IMR-90 (cell line): Measurements from ENCODE around the gene LHX1. TPM values are rescaled to one million over a fixed set of nuclear protein-coding genes. Genes with fewer than 3 reads are reported as not detected.

Experiments used
- ATAC-seq: fragments of 200-7000 bp; cut with Tn5 transposase; 2 replicates; pipeline ENCODE4 v1.9.1; 2020; ENCODE audit warnings: low read depth, mild to moderate bottlenecking, moderate library complexity
- BruUV-seq: library from RNA; stranded (reverse); fragments of 400-500 nt; replicated peaks from 2 replicates; lab custom pipeline; 2021; lab: Mats Ljungman, UMichigan
- CTCF ChIA-PET: fragments of 300-600 bp; formaldehyde crosslinking; extraction: SDS; loops from one replicate; lab custom pipeline; 2021; ENCODE audit warnings: antibody characterized with exemption; lab: Yijun Ruan, JAX
- POLR2A ChIA-PET: fragments of 300-600 bp; sonication (Branson Sonifier 250); formaldehyde crosslinking; loops from one replicate; lab custom pipeline; 2022; ENCODE audit warnings: antibody characterized with exemption; ENCODE audit not compliant: unreplicated experiment; lab: Charles Lee
- DNase-seq: peaks from one replicate; pipeline ENCODE4 v3.0.0; 2013
- H2AFZ ChIP-seq: replicated peaks from 2 replicates; pipeline ENCODE3; 2013; ENCODE audit warnings: low read length, mild to moderate bottlenecking; ENCODE audit not compliant: poor library complexity
- H2AK5ac ChIP-seq: 2 replicates; pipeline ENCODE4 v1.6.1; 2013; ENCODE audit warnings: low read depth, low read length, inconsistent platforms
- H2AK9ac ChIP-seq: replicated peaks from 2 replicates; pipeline ENCODE3; 2013; ENCODE audit warnings: mild to moderate bottlenecking, low read depth, low read length, moderate library complexity; ENCODE audit not compliant: poor library complexity
- H2BK120ac ChIP-seq: 2 replicates; pipeline ENCODE4 v1.6.1; 2013; ENCODE audit warnings: low read depth, low read length, inconsistent platforms
- H2BK15ac ChIP-seq: 3 replicates; pipeline ENCODE4 v1.6.1; 2013; ENCODE audit warnings: low read depth, low read length, inconsistent platforms
- H2BK20ac ChIP-seq: 2 replicates; pipeline ENCODE4 v1.6.1; 2013; ENCODE audit warnings: low read depth, mild to moderate bottlenecking, inconsistent platforms, low read length, moderate library complexity
- H2BK5ac ChIP-seq: 2 replicates; pipeline ENCODE4 v1.6.1; 2013; ENCODE audit warnings: mild to moderate bottlenecking, low read depth, low read length, inconsistent platforms; ENCODE audit not compliant: poor library complexity, severe bottlenecking
- H3K14ac ChIP-seq: replicated peaks from 2 replicates; pipeline ENCODE4 v1.6.1; 2013; ENCODE audit warnings: low read depth, low read length, inconsistent platforms
- H3K18ac ChIP-seq: 2 replicates; pipeline ENCODE4 v1.6.1; 2013; ENCODE audit warnings: low read depth, low read length, control low read depth
- H3K23ac ChIP-seq: 2 replicates; pipeline ENCODE4 v1.6.1; 2013; ENCODE audit warnings: low read depth, low read length, inconsistent platforms
- H3K27ac ChIP-seq: 2 replicates; pipeline ENCODE4 v1.5.1; 2013; ENCODE audit warnings: mild to moderate bottlenecking, control low read depth, low read length; ENCODE audit not compliant: insufficient read depth
- H3K27me3 ChIP-seq: 2 replicates; pipeline ENCODE4 v1.6.1; 2013; ENCODE audit warnings: low read length; ENCODE audit not compliant: control insufficient read depth, insufficient read depth
- H3K36me3 ChIP-seq: 2 replicates; pipeline ENCODE4 v1.6.1; 2013; ENCODE audit warnings: low read length, mixed read lengths; ENCODE audit not compliant: control insufficient read depth, insufficient read depth
- H3K4ac ChIP-seq: 2 replicates; pipeline ENCODE4 v1.6.1; 2013; ENCODE audit warnings: low read depth, low read length, inconsistent platforms
- H3K4me1 ChIP-seq: 2 replicates; pipeline ENCODE4 v1.6.1; 2013; ENCODE audit warnings: low read length, mixed read lengths; ENCODE audit not compliant: control insufficient read depth, insufficient read depth
- H3K4me2 ChIP-seq: 2 replicates; pipeline ENCODE4 v1.6.1; 2013; ENCODE audit warnings: low read depth, mild to moderate bottlenecking, control low read depth, low read length, moderate library complexity
- H3K4me3 ChIP-seq: 2 replicates; pipeline ENCODE4 v1.5.1; 2013; ENCODE audit warnings: low read depth, mild to moderate bottlenecking, control low read depth, low read length, moderate library complexity; ENCODE audit not compliant: insufficient read depth
- H3K56ac ChIP-seq: 2 replicates; pipeline ENCODE4 v1.6.1; 2013; ENCODE audit warnings: low read length, inconsistent platforms; ENCODE audit not compliant: insufficient read depth; ENCODE audit errors: extremely low read depth
- H3K79me1 ChIP-seq, 2 experiments: 2 replicates each; pipeline ENCODE4 v1.6.1; 2013; ENCODE audit warnings: low read length in 2 of 2, inconsistent platforms in 1 of 2, low read depth in 1 of 2
- H3K9ac ChIP-seq: 2 replicates; pipeline ENCODE4 v1.6.1; 2013; ENCODE audit warnings: low read depth, low read length, control low read depth
- H3K9me1 ChIP-seq: 2 replicates; pipeline ENCODE4 v1.6.1; 2013; ENCODE audit warnings: low read length, inconsistent platforms; ENCODE audit not compliant: insufficient read depth
- H3K9me3 ChIP-seq: 2 replicates; pipeline ENCODE4 v1.6.1; 2013; ENCODE audit warnings: low read length; ENCODE audit not compliant: control insufficient read depth, insufficient read depth
- H4K20me1 ChIP-seq: 2 replicates; pipeline ENCODE4 v1.6.1; 2013; ENCODE audit warnings: low read length, inconsistent platforms; ENCODE audit not compliant: insufficient read depth
- H4K5ac ChIP-seq: 2 replicates; pipeline ENCODE4 v1.6.1; 2013; ENCODE audit warnings: mild to moderate bottlenecking, low read depth, low read length, control low read depth
- H4K8ac ChIP-seq, 2 experiments: 2 replicates each; pipeline ENCODE4 v1.6.1; 2013; ENCODE audit warnings: low read depth in 2 of 2, low read length in 2 of 2, control low read depth in 1 of 2, inconsistent platforms in 1 of 2
- H4K91ac ChIP-seq: 2 replicates; pipeline ENCODE4 v1.6.1; 2013; ENCODE audit warnings: low read depth, low read length, inconsistent platforms; ENCODE audit not compliant: insufficient read depth
- BHLHE40 ChIP-seq: fragments of 150-350 bp; IDR thresholded peaks from 2 replicates; pipeline ENCODE4 v1.6.1; 2016; ENCODE audit warnings: mild to moderate bottlenecking, low read depth, low read length
- CEBPB ChIP-seq: IDR thresholded peaks from 2 replicates; pipeline ENCODE4 v1.6.1; 2012; ENCODE audit warnings: low read depth, low read length, improper control_type of control experiment
- CHD1 ChIP-seq: IDR thresholded peaks from 2 replicates; pipeline ENCODE4 v1.6.1; 2012; ENCODE audit warnings: low read depth, low read length, improper control_type of control experiment
- FOS ChIP-seq: fragments of 150-350 bp; IDR thresholded peaks from 2 replicates; pipeline ENCODE4 v1.6.1; 2016; ENCODE audit warnings: low read depth, low read length
- MAFK ChIP-seq: IDR thresholded peaks from 2 replicates; pipeline ENCODE4 v1.6.1; 2012; ENCODE audit warnings: low read depth, low read length, improper control_type of control experiment
- MAZ ChIP-seq: IDR thresholded peaks from 2 replicates; pipeline ENCODE4 v1.6.1; 2012; ENCODE audit warnings: low read depth, mild to moderate bottlenecking, low read length, improper control_type of control experiment, moderate library complexity, borderline replicate concordance
- MXI1 ChIP-seq: IDR thresholded peaks from 2 replicates; pipeline ENCODE4 v1.6.1; 2012; ENCODE audit warnings: low read depth, mild to moderate bottlenecking, low read length, moderate library complexity, borderline replicate concordance
- NFE2L2 ChIP-seq: fragments of 150-350 bp; IDR thresholded peaks from 2 replicates; pipeline ENCODE4 v1.6.1; 2016; ENCODE audit warnings: low read depth, mild to moderate bottlenecking, low read length
- POLR2A ChIP-seq: IDR thresholded peaks from 2 replicates; pipeline ENCODE4 v1.6.1; 2012; ENCODE audit warnings: mild to moderate bottlenecking, low read depth, low read length
- RAD21 ChIP-seq: IDR thresholded peaks from 2 replicates; pipeline ENCODE4 v1.6.1; 2012; ENCODE audit warnings: low read length, improper control_type of control experiment
- RCOR1 ChIP-seq: IDR thresholded peaks from 2 replicates; pipeline ENCODE4 v1.6.1; 2012; ENCODE audit warnings: mild to moderate bottlenecking, low read length, improper control_type of control experiment; ENCODE audit not compliant: insufficient replicate concordance
- RFX5 ChIP-seq: IDR thresholded peaks from 2 replicates; pipeline ENCODE4 v1.8.0; 2012; ENCODE audit warnings: low read depth, mild to moderate bottlenecking, low read length, moderate library complexity
- SMC3 ChIP-seq: fragments of 150-350 bp; IDR thresholded peaks from 2 replicates; pipeline ENCODE4 v1.6.1; 2016; ENCODE audit warnings: low read depth, mild to moderate bottlenecking, antibody characterized with exemption, low read length, moderate library complexity
- WGBS, 2 experiments: methylation state at CpG; one replicate each; pipeline versions ENCODE4 v1.1.5 to v1.1.7; 2013; ENCODE audit warnings: missing lambda C conversion rate in 2 of 2; ENCODE audit not compliant: insufficient read length in 1 of 2; ENCODE audit errors: extremely low coverage in 2 of 2; 5-methylcytosine and 5-hydroxymethylcytosine counted together
- dilution Hi-C: fragments of 300-500 bp; cut with HindIII; formaldehyde crosslinking; loops from one replicate; pipeline ENCODE4 v1.14.3; 2018; ENCODE audit warnings: low sequenced_read_pairs; ENCODE audit not compliant: unreplicated experiment
- in situ Hi-C: fragments of 300-500 bp; cut with MboI; formaldehyde crosslinking; loops from 3 replicates; pipeline ENCODE4 v1.14.3; 2019; ENCODE audit warnings: low sequenced_read_pairs, inconsistent platforms, mixed read lengths
- intact Hi-C: fragments of 100-400 bp; cut with micrococcal nuclease; formaldehyde crosslinking; loops from 2 replicates; pipeline ENCODE4 v1.10.0; 2022
- polyA plus RNA-seq, 3 experiments: library from polyadenylated mRNA; depleted of rRNA; stranded (reverse); fragments of >200 nt; gene quantifications; 2 replicates each; pipeline ENCODE4 v1.2.3, GENCODE V29; 2012; ENCODE audit warnings: low replicate concordance in 1 of 3
- total RNA-seq: library from RNA; depleted of rRNA; stranded (reverse); fragments of >200 nt; gene quantifications from 2 replicates; pipeline ENCODE4 v1.2.3, GENCODE V29; 2012
- TF ChIP-seq, protein P1 (sequence below): fragments of 150-350 bp; IDR thresholded peaks from 2 replicates; pipeline ENCODE4 v1.6.1; 2016; ENCODE audit warnings: low read depth, mild to moderate bottlenecking, low read length, moderate library complexity, borderline replicate concordance
- TF ChIP-seq, protein P2 (sequence below): conservative IDR thresholded peaks from 2 replicates; pipeline ENCODE4 v1.5.1; 2012; ENCODE audit warnings: mild to moderate bottlenecking, low read depth, low read length, improper control_type of control experiment
- TF ChIP-seq, protein P3 (sequence below): fragments of 150-350 bp; IDR thresholded peaks from 2 replicates; pipeline ENCODE4 v1.6.1; 2017; ENCODE audit warnings: mild to moderate bottlenecking, antibody characterized with exemption, low read length, low read depth

LHX1 gene
- total and polyA plus RNA-seq, 2 of the 4 experiments (the other 2 are of a cell fraction), result not detected

DNA sequence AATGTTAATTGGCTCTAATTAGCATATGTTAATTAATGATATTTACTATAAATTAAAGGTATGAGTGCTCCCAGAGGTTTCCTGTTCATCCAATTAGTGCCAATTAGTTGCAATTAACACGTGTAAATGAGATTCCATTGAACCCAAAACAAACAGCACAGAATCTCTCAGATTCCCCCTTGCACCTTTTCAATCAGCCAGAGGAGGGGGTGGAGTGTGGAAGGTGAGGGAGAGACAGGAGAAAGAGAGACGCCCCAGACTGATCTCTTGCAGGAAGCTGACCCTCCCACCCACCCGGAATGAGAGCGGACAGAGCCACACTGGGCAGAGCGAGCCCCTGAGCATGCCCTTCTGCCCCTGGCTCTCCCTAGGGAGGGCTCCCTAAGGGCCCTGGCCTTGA lies 24.1 kb upstream of the LHX1 start:
- Histone ChIP-seq H3K4me3 (no peak overlapping the region), H3K9me1 (no peaks in the 10 kb centered on the region), H2AFZ (no peak overlapping the region), H4K91ac (no peak overlapping the region), H4K20me1 (no peaks in the 10 kb centered on the region), H3K9me3 (no peaks in the 10 kb centered on the region), H3K79me1 (no peaks in the 10 kb centered on the region), H3K4ac (no peak overlapping the region), H2BK5ac (no peak overlapping the region), H3K4me1 (no peaks in the 10 kb centered on the region), H4K5ac (no peak overlapping the region), H3K23ac (no peak overlapping the region), H3K14ac (no peak overlapping the region), H3K18ac (no peak overlapping the region), H3K36me3 (no peaks in the 10 kb centered on the region), H3K9ac (no peak overlapping the region), H3K27ac (no peak overlapping the region), H2BK20ac (no peak overlapping the region), H3K27me3 (peaks cover 29% of the 10 kb centered on the region), H3K56ac (no peak overlapping the region), H2BK15ac (no peak overlapping the region), H4K8ac (no peak overlapping the region), H2AK5ac (no peak overlapping the region), H3K4me2 (no peak overlapping the region), H2BK120ac (no peak overlapping the region), H2AK9ac (no peak overlapping the region)
- ATAC-seq (no peak), DNase-seq (no peak)
- ChIA-PET POLR2A (no interaction called here), CTCF (no interaction called here)
- dilution Hi-C loops (no loop called here), intact Hi-C loops (no loop called here), in situ Hi-C loops (no loop called here)
- BruUV-seq, result no TSS peak
- no peak for TF ChIP-seq BHLHE40
- no peak for TF ChIP-seq POLR2A
- TF ChIP-seq CHD1, result no peak
- TF ChIP-seq, protein P1, sequence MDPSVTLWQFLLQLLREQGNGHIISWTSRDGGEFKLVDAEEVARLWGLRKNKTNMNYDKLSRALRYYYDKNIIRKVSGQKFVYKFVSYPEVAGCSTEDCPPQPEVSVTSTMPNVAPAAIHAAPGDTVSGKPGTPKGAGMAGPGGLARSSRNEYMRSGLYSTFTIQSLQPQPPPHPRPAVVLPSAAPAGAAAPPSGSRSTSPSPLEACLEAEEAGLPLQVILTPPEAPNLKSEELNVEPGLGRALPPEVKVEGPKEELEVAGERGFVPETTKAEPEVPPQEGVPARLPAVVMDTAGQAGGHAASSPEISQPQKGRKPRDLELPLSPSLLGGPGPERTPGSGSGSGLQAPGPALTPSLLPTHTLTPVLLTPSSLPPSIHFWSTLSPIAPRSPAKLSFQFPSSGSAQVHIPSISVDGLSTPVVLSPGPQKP, result no peak
- no peak for TF ChIP-seq MAZ
- TF ChIP-seq SMC3, result no peak
- no peak for TF ChIP-seq MAFK
- TF ChIP-seq FOS, result no peak
- TF ChIP-seq RFX5, result no peak
- TF ChIP-seq, protein P2, sequence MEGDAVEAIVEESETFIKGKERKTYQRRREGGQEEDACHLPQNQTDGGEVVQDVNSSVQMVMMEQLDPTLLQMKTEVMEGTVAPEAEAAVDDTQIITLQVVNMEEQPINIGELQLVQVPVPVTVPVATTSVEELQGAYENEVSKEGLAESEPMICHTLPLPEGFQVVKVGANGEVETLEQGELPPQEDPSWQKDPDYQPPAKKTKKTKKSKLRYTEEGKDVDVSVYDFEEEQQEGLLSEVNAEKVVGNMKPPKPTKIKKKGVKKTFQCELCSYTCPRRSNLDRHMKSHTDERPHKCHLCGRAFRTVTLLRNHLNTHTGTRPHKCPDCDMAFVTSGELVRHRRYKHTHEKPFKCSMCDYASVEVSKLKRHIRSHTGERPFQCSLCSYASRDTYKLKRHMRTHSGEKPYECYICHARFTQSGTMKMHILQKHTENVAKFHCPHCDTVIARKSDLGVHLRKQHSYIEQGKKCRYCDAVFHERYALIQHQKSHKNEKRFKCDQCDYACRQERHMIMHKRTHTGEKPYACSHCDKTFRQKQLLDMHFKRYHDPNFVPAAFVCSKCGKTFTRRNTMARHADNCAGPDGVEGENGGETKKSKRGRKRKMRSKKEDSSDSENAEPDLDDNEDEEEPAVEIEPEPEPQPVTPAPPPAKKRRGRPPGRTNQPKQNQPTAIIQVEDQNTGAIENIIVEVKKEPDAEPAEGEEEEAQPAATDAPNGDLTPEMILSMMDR, result no peak
- TF ChIP-seq RCOR1, result no peak
- TF ChIP-seq RAD21, result no peak
- no peak for TF ChIP-seq NFE2L2
- TF ChIP-seq, protein P3, sequence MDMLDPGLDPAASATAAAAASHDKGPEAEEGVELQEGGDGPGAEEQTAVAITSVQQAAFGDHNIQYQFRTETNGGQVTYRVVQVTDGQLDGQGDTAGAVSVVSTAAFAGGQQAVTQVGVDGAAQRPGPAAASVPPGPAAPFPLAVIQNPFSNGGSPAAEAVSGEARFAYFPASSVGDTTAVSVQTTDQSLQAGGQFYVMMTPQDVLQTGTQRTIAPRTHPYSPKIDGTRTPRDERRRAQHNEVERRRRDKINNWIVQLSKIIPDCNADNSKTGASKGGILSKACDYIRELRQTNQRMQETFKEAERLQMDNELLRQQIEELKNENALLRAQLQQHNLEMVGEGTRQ, result no peak
- TF ChIP-seq CEBPB, result no peak
- no peak for TF ChIP-seq MXI1
- WGBS, 2 experiments, result no CpG with 5 or more reads among the region's 5 CpGs
